GM23248 (cell line): ENCODE data around the gene SANBR. TPM values are rescaled to one million over a fixed set of nuclear protein-coding genes. Genes with fewer than 3 reads are reported as not detected.

Source experiments
- DNase-seq: peaks from one replicate; pipeline ENCODE4 v3.0.0-alpha.2; 2015
- H2AFZ ChIP-seq: fragments of 200-600 bp; sonication (generic); 2 replicates; pipeline ENCODE4 v1.6.1; 2016; ENCODE audit warnings: antibody characterized with exemption
- H3F3A ChIP-seq: fragments of 200-600 bp; sonication (generic); 2 replicates; pipeline ENCODE4 v1.6.1; 2016; ENCODE audit warnings: mild to moderate bottlenecking, antibody characterized with exemption, mixed run types; ENCODE audit not compliant: insufficient read depth
- H3K27ac ChIP-seq: fragments of 200-600 bp; sonication (generic); 2 replicates; pipeline ENCODE4 v1.5.1; 2016; ENCODE audit warnings: mild to moderate bottlenecking
- H3K27me3 ChIP-seq: fragments of 200-600 bp; sonication (generic); replicated peaks from 2 replicates; pipeline ENCODE4 v1.6.1; 2016; ENCODE audit warnings: mild to moderate bottlenecking; ENCODE audit not compliant: insufficient read depth
- H3K36me3 ChIP-seq: fragments of 200-600 bp; sonication (generic); 2 replicates; pipeline ENCODE4 v1.6.1; 2016; ENCODE audit warnings: low read depth, mild to moderate bottlenecking
- H3K4me1 ChIP-seq: fragments of 200-600 bp; sonication (generic); 2 replicates; pipeline ENCODE4 v1.6.1; 2016; ENCODE audit warnings: mild to moderate bottlenecking; ENCODE audit not compliant: insufficient read depth
- H3K4me2 ChIP-seq: fragments of 200-600 bp; sonication (generic); one replicate; pipeline ENCODE4 v1.6.1; 2016; ENCODE audit warnings: mild to moderate bottlenecking; ENCODE audit not compliant: unreplicated experiment
- H3K4me3 ChIP-seq: fragments of 200-600 bp; sonication (generic); 2 replicates; pipeline ENCODE4 v1.5.1; 2016; ENCODE audit warnings: mild to moderate bottlenecking
- H3K79me2 ChIP-seq: fragments of 200-600 bp; sonication (generic); 2 replicates; pipeline ENCODE4 v1.6.1; 2016; ENCODE audit warnings: mild to moderate bottlenecking; ENCODE audit not compliant: insufficient read depth
- H3K9ac ChIP-seq: fragments of 200-600 bp; sonication (generic); 2 replicates; pipeline ENCODE4 v1.6.1; 2016; ENCODE audit warnings: mild to moderate bottlenecking
- H3K9me2 ChIP-seq: fragments of 200-600 bp; sonication (generic); 2 replicates; pipeline ENCODE4 v1.6.1; 2016; ENCODE audit warnings: mixed run types, mild to moderate bottlenecking, moderate library complexity; ENCODE audit not compliant: insufficient read depth
- H3K9me3 ChIP-seq: fragments of 200-600 bp; sonication (generic); one replicate; pipeline ENCODE4 v1.6.1; 2017; ENCODE audit warnings: low read depth
- H4K20me1 ChIP-seq: fragments of 200-600 bp; sonication (generic); 2 replicates; pipeline ENCODE4 v1.6.0; 2016; ENCODE audit not compliant: insufficient read depth
- EZH2 ChIP-seq: fragments of 200-600 bp; sonication (generic); IDR thresholded peaks from 2 replicates; pipeline ENCODE4 v1.6.1; 2018; ENCODE audit warnings: antibody characterized with exemption, mild to moderate bottlenecking; ENCODE audit not compliant: insufficient read depth, poor library complexity, severe bottlenecking
- EZH2phosphoT487 ChIP-seq: fragments of 200-600 bp; sonication (generic); IDR thresholded peaks from 2 replicates; pipeline ENCODE4 v1.6.1; 2018; ENCODE audit warnings: antibody characterized with exemption, moderate library complexity, mild to moderate bottlenecking, low read depth; ENCODE audit not compliant: insufficient read depth
- WGBS, 2 experiments: methylation state at CpG; one replicate each; pipeline ENCODE4 v1.1.6; 2015 to 2017; ENCODE audit warnings: low lambda C conversion rate in 2 of 2, low coverage in 1 of 2; ENCODE audit errors: missing lambda C conversion rate in 2 of 2; 5-methylcytosine and 5-hydroxymethylcytosine counted together
- in situ Hi-C: fragments of 300-500 bp; cut with MboI; formaldehyde crosslinking; loops from 2 replicates; pipeline ENCODE4 v1.15.0; 2020
- polyA plus RNA-seq: library from polyadenylated mRNA; unstranded; fragments of >200 nt; fragmentation: Nextera tagmentation; extraction: Ambion mirVana; gene quantifications from 2 replicates; pipeline ENCODE4 v1.2.1, GENCODE V29; 2016
- total RNA-seq: library from RNA; depleted of rRNA; stranded (reverse); fragments of >200 nt; shearing (Covaris generic); gene quantifications from 2 replicates; pipeline ENCODE4 v1.2.3, GENCODE V29; 2014

The SANBR gene
- total and polyA plus RNA-seq, 2 experiments from 2014 or later: 8.3 to 10.1 TPM

GRCh38 chr2:61017556-61018317 is 47.9 kb upstream of the SANBR start, which contains the start of the genes PEX13 and PUS10:
TSS of gene PEX13 (plus strand) at chr2:61017720. CDS start at chr2:61017760, 40 bp downstream.
TSS of gene PUS10 (minus strand) at chr2:61018255. CDS start at chr2:61011890, 6,365 bp downstream.
- Histone ChIP-seq H3K27me3 (no peaks in the 10 kb centered on the region), H3K9ac (peak within 1 kb of the TSS; percentile 87), H3K27ac (peak within 1 kb of the TSS; percentile 74), H3K4me3 (peak within 1 kb of the TSS; percentile 90), H3K4me1 (peaks cover 18% of the 10 kb centered on the region), H3K79me2 (peaks cover 69% of the 10 kb centered on the region), H3K36me3 (no peaks in the 10 kb centered on the region), H3K9me2 (no peaks in the 10 kb centered on the region), H2AFZ (peak within 1 kb of the TSS; percentile 93), H3K9me3 (no peaks in the 10 kb centered on the region), H4K20me1 (no peaks in the 10 kb centered on the region), H3K4me2 (peak within 1 kb of the TSS; percentile 81), H3F3A (peaks cover 9% of the 10 kb centered on the region; the same call in 1 of the 2 replicates)
- TF ChIP-seq EZH2phosphoT487: no peak
- no peak for TF ChIP-seq EZH2
- in situ Hi-C loops: no loop called here
- DNase-seq: peak; percentile 88
- WGBS, 2 experiments: 2% methylated on average over 37 to 39 of the region's 39 CpGs

DNA sequence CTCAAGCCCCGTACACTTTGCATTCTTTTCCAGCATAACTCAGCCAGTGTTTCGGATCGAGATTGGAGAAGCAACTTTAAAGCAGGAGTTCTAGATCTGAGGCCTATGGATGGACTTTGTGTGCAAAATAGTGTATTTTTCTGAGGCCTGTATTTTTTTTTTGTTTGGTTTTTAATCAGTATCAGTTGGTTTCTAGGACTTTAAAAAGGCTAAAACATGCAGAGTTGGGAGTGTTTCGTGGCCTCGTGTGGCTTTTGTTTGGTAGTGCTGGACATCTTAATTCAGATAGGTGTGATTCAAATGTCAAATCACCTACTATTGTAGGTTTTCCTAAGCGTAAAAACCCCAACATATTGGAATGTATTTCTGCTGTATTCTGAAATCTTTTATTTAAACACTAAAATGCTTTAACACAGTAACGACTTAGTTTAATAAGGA is 47.3 kb upstream of the SANBR start:
- H3K4me3 ChIP-seq: peak overlapping the region; percentile 90
- no peak for TF ChIP-seq EZH2phosphoT487
- TF ChIP-seq EZH2: no peak
- peaks cover 75% of the 10 kb centered on the region for H3K79me2 ChIP-seq
- peak overlapping the region; percentile 93 for H2AFZ ChIP-seq
- H3K9ac ChIP-seq: peak overlapping the region; percentile 87
- H3K9me2 ChIP-seq: no peaks in the 10 kb centered on the region
- in situ Hi-C loops: no loop called here
- H3K27ac ChIP-seq: peak overlapping the region; percentile 74
- no peaks in the 10 kb centered on the region for H3K27me3 ChIP-seq
- peak overlapping the region; percentile 81 for H3K4me2 ChIP-seq
- no peaks in the 10 kb centered on the region for H3K9me3 ChIP-seq
- WGBS, 2 experiments: 1% methylated on average over 7 of the region's 7 CpGs
- peak; percentile 75 for DNase-seq
- H3K36me3 ChIP-seq: no peaks in the 10 kb centered on the region
- H3K4me1 ChIP-seq: peaks cover 18% of the 10 kb centered on the region
- peaks cover 9% of the 10 kb centered on the region; the same call in 1 of the 2 replicates for H3F3A ChIP-seq
- no peaks in the 10 kb centered on the region for H4K20me1 ChIP-seq

DNA sequence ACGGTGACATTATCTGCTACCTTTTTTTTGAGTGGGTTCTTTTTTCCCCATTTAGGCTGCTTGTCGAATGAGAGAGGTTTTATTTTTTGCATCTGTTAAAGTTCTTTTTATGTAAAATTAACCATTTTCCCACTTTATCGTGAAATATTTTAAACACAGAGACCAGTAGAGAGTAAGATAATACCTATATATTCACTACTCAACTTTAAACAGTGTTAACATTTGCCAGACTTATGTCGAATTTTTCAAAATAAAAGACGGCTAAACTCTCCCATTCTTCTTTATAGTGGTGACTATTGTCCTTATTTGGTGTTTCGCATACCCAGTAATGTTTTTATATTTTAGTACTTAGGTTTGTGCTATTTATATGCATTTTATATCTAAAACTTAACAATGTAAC is 46.9 kb upstream of the SANBR start:
- no peaks in the 10 kb centered on the region for H4K20me1 ChIP-seq
- H3K79me2 ChIP-seq: peaks cover 80% of the 10 kb centered on the region
- peak overlapping the region; percentile 81 for H3K4me2 ChIP-seq
- H3K27ac ChIP-seq: peak overlapping the region; percentile 74
- H3K4me1 ChIP-seq: peaks cover 18% of the 10 kb centered on the region
- H3K4me3 ChIP-seq: peak overlapping the region; percentile 90
- TF ChIP-seq EZH2phosphoT487 (no peak), EZH2 (no peak)
- peak overlapping the region; percentile 87 for H3K9ac ChIP-seq
- in situ Hi-C loops: no loop called here
- no peaks in the 10 kb centered on the region for H3K9me3 ChIP-seq
- no peaks in the 10 kb centered on the region for H3K9me2 ChIP-seq
- H2AFZ ChIP-seq: peak overlapping the region; percentile 93
- no peak for DNase-seq
- H3K27me3 ChIP-seq: no peaks in the 10 kb centered on the region
- WGBS, 2 experiments: 18 to 19% methylated on average over 6 of the region's 6 CpGs
- no peaks in the 10 kb centered on the region for H3K36me3 ChIP-seq
- peaks cover 9% of the 10 kb centered on the region; the same call in 1 of the 2 replicates for H3F3A ChIP-seq

GRCh38 chr2:61021228-61021660 is 44.4 kb upstream of the SANBR start:
- H2AFZ ChIP-seq: no peak overlapping the region
- H3K9me3 ChIP-seq: no peaks in the 10 kb centered on the region
- peaks cover 9% of the 10 kb centered on the region; the same call in 1 of the 2 replicates for H3F3A ChIP-seq
- 94 to 97% methylated on average over 6 of the region's 6 CpGs for WGBS, 2 experiments
- no peak overlapping the region for H3K27ac ChIP-seq
- H4K20me1 ChIP-seq: no peaks in the 10 kb centered on the region
- in situ Hi-C loops: no loop called here
- no peak overlapping the region for H3K9ac ChIP-seq
- TF ChIP-seq EZH2 (no peak), EZH2phosphoT487 (no peak)
- H3K4me2 ChIP-seq: no peak overlapping the region
- no peak overlapping the region for H3K4me3 ChIP-seq
- DNase-seq: no peak
- H3K9me2 ChIP-seq: no peaks in the 10 kb centered on the region
- H3K4me1 ChIP-seq: peaks cover 13% of the 10 kb centered on the region
- H3K79me2 ChIP-seq: peaks cover 96% of the 10 kb centered on the region
- no peaks in the 10 kb centered on the region for H3K27me3 ChIP-seq
- H3K36me3 ChIP-seq: no peaks in the 10 kb centered on the region
